GM03348 (cell line): Measurements from ENCODE around the gene TAX1BP3.

ENCODE experiments used
- DNase-seq: peaks from one replicate; pipeline ENCODE4 v3.0.0; 2012; ENCODE audit warnings: low spot score

TAX1BP3 gene

DNA sequence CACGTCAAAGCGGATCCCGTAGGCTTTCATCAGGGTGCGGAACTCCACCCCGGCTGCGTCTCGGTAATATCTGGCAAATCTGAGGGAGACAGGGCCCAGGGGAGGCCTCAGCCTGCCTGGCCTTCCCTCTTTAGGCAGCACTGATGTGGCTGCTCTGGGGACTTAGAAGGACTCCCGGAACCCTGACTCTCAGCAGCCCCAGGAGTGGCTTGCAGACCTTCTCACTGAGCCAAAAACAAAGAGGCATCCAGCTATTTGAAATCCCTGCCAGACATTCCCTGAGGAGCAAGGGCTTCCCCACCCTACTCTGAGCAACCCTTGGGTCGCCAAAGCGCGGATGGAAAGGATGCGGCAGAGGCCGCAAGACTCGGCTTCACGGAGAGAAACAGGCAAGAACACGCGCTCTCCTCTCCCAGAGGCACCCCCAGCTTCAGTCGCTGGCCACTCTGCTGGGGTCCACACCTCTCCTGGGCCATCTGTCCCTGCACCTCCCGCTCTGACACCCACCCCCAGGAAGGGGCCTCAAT is 19.7 kb upstream of the TAX1BP3 start:
- peak; percentile 33 for DNase-seq

DNA sequence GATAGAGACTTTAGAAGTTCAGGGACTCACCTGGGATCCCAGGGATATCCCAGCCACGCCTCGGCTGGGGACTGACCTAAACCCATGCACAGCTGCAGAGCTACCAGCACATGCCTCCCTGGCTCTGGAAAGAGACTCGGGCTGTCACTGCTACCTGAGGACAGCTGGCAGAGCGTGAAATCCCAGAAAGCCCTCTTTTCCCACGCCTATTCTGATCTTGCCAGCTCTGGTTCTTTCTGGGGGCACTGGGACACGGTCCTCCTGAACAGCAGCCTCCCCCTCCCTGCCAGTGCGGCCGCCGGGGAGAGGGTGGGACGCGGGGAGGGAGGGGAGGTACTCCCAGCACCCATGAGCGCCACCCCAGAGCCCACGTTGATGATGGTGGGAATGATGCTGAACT is 16.8 kb upstream of the TAX1BP3 start:
- DNase-seq, result no peak

DNA sequence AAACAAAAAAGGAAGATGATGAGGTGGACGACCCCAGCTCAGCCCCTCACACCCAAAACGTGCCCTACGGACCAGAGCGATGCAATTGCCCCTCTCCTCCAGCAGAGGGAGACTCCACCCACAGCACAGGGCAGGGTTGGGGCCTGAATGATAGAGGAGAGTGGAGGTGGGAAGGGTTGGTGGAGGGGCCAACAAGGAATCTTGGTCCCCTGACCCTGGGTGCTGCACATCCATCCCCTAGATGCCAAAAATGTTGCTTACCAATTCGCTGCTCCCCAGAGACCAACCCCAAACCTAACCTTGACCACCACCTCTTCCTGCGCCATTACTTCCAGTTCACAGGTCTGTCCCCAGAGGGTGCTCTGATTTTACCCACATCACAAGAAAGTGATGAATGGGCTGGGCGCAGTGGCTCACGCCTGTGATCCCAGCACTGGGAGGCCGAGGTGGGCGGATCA is 14.7 kb upstream of the TAX1BP3 start:
- peak; percentile 84 for DNase-seq

DNA sequence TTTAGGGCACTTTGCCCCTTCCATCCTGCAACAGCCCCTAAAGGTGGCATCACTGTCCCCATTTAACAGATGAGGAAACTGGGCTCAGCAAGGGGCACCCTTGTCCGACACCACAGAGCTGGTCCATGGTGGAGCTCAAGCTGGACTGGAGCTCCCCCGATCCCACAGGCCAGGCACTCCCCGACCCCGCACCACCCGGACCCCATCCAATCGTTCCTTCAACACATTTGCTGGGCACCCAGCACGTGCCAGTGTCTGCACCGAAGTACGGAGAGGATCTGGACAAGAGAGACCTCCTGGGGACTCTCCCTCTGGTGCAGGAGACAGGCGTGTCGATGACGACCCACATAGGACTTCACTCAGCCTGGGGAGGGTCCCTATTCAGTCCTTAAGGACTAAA is 13.7 kb upstream of the TAX1BP3 start:
- no peak for DNase-seq

DNA sequence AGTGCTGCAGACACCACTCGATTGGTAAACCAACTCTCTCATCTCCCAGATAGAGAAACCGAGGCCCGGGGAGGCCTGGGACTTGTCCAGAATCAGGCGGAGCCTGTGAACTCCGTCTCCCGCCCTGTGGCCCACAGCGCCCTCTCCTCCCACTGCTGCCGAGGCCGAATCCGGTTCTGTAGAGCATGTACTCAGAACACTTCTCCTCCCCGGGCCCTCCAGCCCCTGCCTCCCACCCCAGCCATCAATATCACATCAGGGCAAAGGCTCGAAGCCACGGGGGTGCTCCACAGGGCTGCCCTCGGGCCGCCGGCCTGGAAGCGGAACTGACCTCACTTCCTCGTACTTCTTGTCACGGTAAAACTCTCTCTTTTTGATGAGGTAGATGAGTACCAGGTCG is 13.2 kb upstream of the TAX1BP3 start:
- DNase-seq, result no peak

- DNase-seq, result no peak
These were observed 12.7 kb upstream of the TAX1BP3 start for GRCh38 chr17:3681057-3681456.

DNA sequence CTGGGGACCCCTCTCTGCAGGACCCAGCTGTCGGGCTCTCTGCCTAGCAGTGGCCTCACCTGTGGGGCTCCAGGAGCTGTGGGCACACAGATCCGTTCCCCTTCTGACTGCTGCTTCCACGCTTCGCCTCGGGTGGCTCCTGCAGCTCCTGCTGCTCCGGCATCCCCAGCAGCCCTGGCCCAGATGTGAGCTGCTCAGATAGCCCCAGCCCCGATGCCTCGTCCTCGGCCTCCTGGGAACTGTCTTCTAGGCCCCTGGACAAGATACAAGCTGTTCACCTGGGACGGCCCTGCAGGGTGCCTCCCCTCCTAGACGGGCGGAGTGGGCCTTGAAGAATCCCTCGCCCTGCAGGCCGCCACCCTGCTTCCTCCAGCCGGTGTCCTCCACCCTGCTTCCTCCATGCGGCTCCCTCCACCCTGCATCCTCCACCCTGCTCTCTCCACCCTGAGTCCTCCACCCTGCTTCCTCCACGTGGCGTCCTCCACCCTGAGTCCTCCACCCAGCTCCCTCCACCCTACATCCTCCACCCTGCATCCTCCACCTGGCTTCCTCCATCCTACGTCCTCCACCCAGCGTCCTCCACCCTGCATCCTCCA is 11.3 kb upstream of the TAX1BP3 start:
- DNase-seq, result no peak

GRCh38 chr17:3678821-3679530 is 10.6 kb upstream of the TAX1BP3 start:
- no peak for DNase-seq

DNA sequence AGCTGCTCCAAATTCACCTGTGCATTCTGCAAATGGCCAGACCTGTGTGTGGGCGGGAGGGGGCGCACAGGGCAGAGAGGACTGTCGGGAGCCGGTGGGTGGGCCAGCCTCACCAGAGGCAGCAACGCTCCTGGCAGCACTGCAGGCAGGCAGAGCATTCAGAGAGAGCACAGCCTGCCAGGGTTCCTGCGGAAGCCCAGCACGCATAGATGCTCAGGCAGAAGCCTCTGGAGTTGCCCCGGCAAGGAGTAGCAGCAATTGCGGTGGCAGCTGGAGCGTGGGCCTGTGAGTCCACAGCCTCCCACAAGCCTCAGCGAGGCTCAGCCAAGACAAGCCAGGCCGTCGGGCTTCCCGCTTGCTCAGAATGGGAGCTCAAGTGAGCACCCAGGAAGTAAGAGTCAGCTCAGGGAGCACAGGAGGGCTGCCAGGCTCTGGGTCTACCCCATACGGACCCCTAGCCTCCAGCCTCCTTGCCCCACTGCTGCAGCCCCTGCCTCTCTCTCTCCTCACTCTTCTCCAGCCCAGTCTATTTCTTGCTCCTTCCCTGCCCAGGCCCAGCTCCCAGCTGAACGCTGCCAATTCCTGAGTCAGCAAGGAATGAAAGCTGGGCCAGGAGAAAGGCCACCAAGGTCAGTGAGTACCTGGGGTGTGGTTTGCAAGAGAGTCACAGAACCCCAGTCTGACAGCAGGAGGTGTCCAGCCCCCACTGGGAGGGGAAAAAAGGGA is 9.9 kb upstream of the TAX1BP3 start:
- peak; percentile 31 for DNase-seq

DNA sequence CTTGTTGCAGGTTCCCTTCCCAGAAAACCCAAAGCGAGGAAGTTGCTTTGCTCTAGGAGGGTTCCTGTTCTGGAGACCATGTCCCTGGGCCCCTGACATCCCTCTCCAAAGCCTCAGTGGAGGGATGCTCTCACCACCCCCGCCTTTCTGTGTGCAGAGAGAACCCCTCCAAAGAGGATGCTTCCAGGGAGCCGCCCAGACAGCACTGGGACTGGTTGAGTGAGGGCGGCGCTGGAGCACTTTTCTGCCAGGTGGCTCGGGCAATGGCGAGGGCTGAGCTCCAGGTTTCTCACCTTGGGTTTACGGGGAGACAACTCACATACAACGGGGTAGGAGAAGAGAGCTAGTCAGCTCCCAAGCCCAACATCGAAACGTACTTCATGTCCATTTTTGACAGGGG is 7.5 kb upstream of the TAX1BP3 start:
- DNase-seq, result no peak

GRCh38 chr17:3672571-3672970 is 4.2 kb upstream of the TAX1BP3 start:
- no peak for DNase-seq

GRCh38 chr17:3669548-3669947 is 1.2 kb upstream of the TAX1BP3 start:
- no peak for DNase-seq

DNA sequence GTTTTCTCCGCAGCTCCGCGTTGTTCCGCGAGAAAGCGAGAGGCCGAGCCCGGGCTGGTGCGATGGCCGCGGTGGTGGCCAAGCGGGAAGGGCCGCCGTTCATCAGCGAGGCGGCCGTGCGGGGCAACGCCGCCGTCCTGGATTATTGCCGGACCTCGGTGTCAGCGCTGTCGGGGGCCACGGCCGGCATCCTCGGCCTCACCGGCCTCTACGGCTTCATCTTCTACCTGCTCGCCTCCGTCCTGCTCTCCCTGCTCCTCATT is 638 bp upstream of the TAX1BP3 start:
- no peak for DNase-seq

- peak; percentile 97 for DNase-seq
These were observed 756 bp downstream of the TAX1BP3 start for GRCh38 chr17:3667366-3668278.

DNA sequence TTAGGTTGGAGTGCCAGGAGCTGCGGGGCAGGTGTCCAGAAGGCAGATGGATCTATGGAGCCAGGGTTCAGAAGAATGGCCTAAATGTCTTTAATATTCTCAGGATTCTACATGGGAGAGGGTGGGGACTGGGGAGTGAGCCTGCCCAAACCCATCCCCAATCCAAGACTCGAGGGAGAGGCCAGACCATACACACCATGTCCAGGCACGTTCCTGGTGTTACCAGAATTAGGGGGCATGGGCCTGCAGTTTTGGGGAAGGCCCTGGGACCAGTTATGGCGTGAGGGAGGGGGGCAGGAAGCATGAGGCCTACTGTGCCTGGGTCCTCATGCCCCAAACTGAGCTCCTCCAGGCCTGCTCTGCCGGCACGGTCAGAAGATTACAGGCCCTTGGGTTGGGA is 1.9 kb downstream of the TAX1BP3 start:
- no peak for DNase-seq

DNA sequence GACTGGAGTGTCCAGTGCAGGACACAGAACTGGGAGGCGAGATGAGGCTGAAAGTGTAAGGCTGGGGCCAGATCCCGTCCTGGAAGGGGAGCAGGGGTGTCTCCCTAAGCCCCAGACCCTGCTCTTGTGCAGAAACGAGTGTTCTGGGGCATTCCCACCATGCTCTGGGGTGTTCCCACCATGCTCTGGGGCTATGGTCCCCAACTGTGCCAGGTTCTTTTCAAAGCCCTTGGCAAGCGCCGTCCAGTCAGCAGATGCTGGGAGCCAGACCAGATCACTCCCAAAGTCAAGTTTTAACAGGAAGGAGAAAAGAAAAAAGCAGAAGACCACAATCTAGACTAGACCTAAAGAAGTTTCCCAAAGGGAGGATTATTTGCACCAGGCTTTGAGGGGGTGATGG is 2.5 kb downstream of the TAX1BP3 start:
- DNase-seq, result no peak

DNA sequence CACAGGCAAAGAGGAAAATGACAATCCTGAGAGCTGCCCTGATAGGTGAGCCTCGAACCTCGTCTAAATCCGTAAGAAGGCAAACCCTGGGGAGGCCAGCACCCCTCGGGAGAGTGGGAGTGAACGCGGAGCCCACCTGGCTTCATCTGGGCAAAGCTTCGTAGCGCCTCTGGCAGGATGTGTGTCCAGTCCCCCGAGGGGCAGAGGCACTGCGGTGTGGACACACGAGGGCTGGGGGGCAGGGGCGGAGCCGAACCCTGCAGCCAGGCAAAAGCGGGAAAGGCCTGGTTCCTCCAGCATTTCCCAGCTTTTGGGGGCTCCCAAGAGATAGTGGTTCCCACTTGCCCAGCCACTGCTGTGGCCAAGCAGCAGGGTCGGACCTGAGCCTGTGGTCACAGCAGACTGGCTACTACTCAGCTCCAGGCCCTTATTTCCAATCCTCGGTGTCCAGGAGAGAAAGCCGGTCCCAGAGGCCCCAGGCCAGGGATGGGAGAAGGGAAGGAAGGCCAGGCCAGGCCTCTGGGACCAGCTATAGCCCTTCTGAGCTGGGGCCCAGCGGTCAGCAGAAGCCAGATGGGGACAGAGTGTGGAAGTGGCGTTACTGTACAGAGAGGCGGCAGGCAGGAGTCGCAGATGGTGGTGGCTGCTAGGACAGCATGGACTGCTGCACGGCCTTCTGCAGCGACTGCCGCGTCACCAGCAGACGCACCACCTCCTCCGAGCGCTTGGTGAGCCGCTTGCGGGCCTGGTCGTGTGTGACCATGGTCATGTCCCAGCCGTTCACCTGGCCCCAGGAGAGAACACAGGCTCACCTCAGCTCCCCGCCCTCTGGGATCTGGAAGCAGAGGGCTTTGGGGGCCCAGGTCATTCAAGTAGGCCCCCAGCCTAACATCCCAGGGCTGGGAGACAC is 5.0 kb downstream of the TAX1BP3 start:
- DNase-seq, result no peak

DNA sequence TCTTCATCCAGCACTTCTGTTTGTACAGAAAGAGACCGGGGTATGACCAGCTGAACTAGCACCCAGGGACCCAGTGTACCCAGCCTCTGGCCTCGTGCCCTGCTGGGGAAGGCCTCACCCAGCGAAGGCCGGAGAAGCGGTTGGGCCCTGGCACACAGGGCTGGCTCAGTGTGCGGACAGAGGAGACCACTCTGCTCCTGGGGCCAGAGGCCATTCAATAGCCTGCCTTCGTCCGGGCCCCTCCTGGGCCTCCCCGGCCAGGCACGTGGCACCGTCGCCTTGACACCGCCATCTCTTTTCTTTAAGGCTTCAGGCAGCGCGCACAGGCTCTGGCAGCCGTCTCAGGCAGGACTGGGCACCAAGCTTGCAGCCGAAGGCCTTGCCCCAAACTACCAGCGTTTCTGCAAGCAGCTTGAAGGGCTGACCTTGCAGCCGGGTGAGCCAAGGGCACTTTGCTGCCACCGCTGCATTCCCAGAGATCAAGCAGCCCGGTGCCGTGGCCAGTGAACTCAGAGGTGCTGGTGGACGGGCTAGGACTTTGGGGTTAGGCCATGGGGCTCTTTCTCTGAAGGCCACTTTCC is 8.0 kb downstream of the TAX1BP3 start:
- DNase-seq, result no peak

GRCh38 chr17:3659541-3660111 is 8.8 kb downstream of the TAX1BP3 start:
- DNase-seq, result peak; percentile 96

- peak; percentile 17 for DNase-seq
These were observed 9.5 kb downstream of the TAX1BP3 start for GRCh38 chr17:3658784-3659449.
